GM19467 (cell line): ENCODE measurements around the gene NRN1L.

ENCODE experiments used
- ATAC-seq: cut with Tn5 transposase; IDR thresholded peaks from one replicate; pipeline ENCODE4 v1.9.1; 2021; ENCODE audit warnings: mild to moderate bottlenecking, moderate library complexity; ENCODE audit not compliant: unreplicated experiment

The NRN1L gene

GRCh38 chr16:67915831-67916723 lies 31.4 kb downstream of the NRN1L start:
- ATAC-seq, result no peak

GRCh38 chr16:67917140-67917851 lies 32.6 kb downstream of the NRN1L start:
- no peak for ATAC-seq

GRCh38 chr16:67917852-67918236 lies 33.2 kb downstream of the NRN1L start:
- ATAC-seq, result no peak

- no peak for ATAC-seq
Observed at GRCh38 chr16:67919622-67920221, 35.0 kb downstream of the NRN1L start.

GRCh38 chr16:67922221-67922620 lies 37.5 kb downstream of the NRN1L start:
- ATAC-seq, result no peak

GRCh38 chr16:67922740-67923139 lies 38.1 kb downstream of the NRN1L start:
- ATAC-seq, result no peak

- ATAC-seq, result no peak
Observed at GRCh38 chr16:67923414-67924116, 38.9 kb downstream of the NRN1L start.

- no peak for ATAC-seq
Observed at GRCh38 chr16:67924140-67924906, 39.6 kb downstream of the NRN1L start.

- ATAC-seq, result no peak
Observed at GRCh38 chr16:67926181-67926750, 41.6 kb downstream of the NRN1L start.

- no peak for ATAC-seq
Observed at GRCh38 chr16:67927131-67927941, 42.7 kb downstream of the NRN1L start.

GRCh38 chr16:67928147-67928546 lies 43.5 kb downstream of the NRN1L start:
- no peak for ATAC-seq

GRCh38 chr16:67928561-67929364 lies 44.1 kb downstream of the NRN1L start:
- ATAC-seq, result no peak

- ATAC-seq, result no peak
Observed at GRCh38 chr16:67930191-67930590, 45.5 kb downstream of the NRN1L start.

GRCh38 chr16:67930678-67931211 lies 46.1 kb downstream of the NRN1L start:
- no peak for ATAC-seq

GRCh38 chr16:67931712-67932461 lies 47.2 kb downstream of the NRN1L start, which contains the start of gene CTRL:
Gene CTRL (minus strand): TSS chr16:67931862. CDS start chr16:67931852, 10 bp downstream.
- no peak for ATAC-seq

- no peak for ATAC-seq
Observed at GRCh38 chr16:67932462-67932840, 47.8 kb downstream of the NRN1L start.

GRCh38 chr16:67933805-67934204 lies 49.1 kb downstream of the NRN1L start:
- ATAC-seq, result no peak
